HEK293 (cell line): ENCODE measurements around the gene SLC66A1.

Experiments used
- BCL11A ChIP-seq: fragments of 450-650 bp; formaldehyde crosslinking; IDR thresholded peaks from 2 replicates; pipeline ENCODE4 v1.5.1; 2016; ENCODE audit warnings: low read depth, missing biosample characterization, missing genetic modification characterization
- MZF1 ChIP-seq: fragments of 450-650 bp; formaldehyde crosslinking; IDR thresholded peaks from 2 replicates; pipeline ENCODE4 v1.5.1; 2017; ENCODE audit warnings: missing biosample characterization, missing genetic modification characterization, borderline replicate concordance
- TCF7L2 ChIP-seq: IDR thresholded peaks from 2 replicates; pipeline ENCODE4 v1.6.1; 2011; ENCODE audit warnings: low read depth, mild to moderate bottlenecking, inconsistent platforms, low read length, moderate library complexity, borderline replicate concordance
- ZBTB1 ChIP-seq: fragments of 450-650 bp; formaldehyde crosslinking; IDR thresholded peaks from 2 replicates; pipeline ENCODE4 v1.5.1; 2016; ENCODE audit warnings: missing biosample characterization, missing genetic modification characterization
- ZNF184 ChIP-seq: fragments of 450-650 bp; IDR thresholded peaks from 2 replicates; pipeline ENCODE4 v1.5.1; 2018; ENCODE audit warnings: missing biosample characterization, mild to moderate bottlenecking, missing genetic modification characterization
- ZNF596 ChIP-seq: fragments of 450-650 bp; IDR thresholded peaks from 2 replicates; pipeline ENCODE4 v1.5.0; 2018; ENCODE audit warnings: missing biosample characterization, mild to moderate bottlenecking, missing genetic modification characterization, moderate library complexity
- ZNF621 ChIP-seq: fragments of 450-650 bp; formaldehyde crosslinking; IDR thresholded peaks from 2 replicates; pipeline ENCODE4 v1.5.1; 2017; ENCODE audit warnings: missing biosample characterization, missing genetic modification characterization
- ZNF664 ChIP-seq: fragments of 450-650 bp; formaldehyde crosslinking; IDR thresholded peaks from 2 replicates; pipeline ENCODE4 v1.5.1; 2016; ENCODE audit warnings: missing biosample characterization, missing genetic modification characterization
- ZNF777 ChIP-seq: fragments of 450-650 bp; formaldehyde crosslinking; IDR thresholded peaks from 2 replicates; pipeline ENCODE4 v1.5.1; 2017; ENCODE audit warnings: missing biosample characterization, missing genetic modification characterization, borderline replicate concordance
- ZSCAN30 ChIP-seq: fragments of 450-650 bp; IDR thresholded peaks from 2 replicates; pipeline ENCODE4 v1.5.1; 2018; ENCODE audit warnings: missing biosample characterization, mild to moderate bottlenecking, missing genetic modification characterization, moderate library complexity
- TF ChIP-seq, protein P1 (sequence below): fragments of 450-650 bp; formaldehyde crosslinking; IDR thresholded peaks from 2 replicates; pipeline ENCODE4 v1.5.1; 2016; ENCODE audit warnings: missing biosample characterization, missing genetic modification characterization
- TF ChIP-seq, protein P2 (sequence below): fragments of 450-650 bp; formaldehyde crosslinking; IDR thresholded peaks from 2 replicates; pipeline ENCODE4 v1.5.1; 2016; ENCODE audit warnings: missing biosample characterization, missing genetic modification characterization
- TF ChIP-seq, protein P3 (sequence below): fragments of 450-650 bp; formaldehyde crosslinking; conservative IDR thresholded peaks from 2 replicates; pipeline ENCODE4 v1.5.1; 2016; ENCODE audit warnings: low read depth, missing biosample characterization, missing genetic modification characterization
- TF ChIP-seq, protein P4 (sequence below): fragments of 450-650 bp; formaldehyde crosslinking; IDR thresholded peaks from 2 replicates; pipeline ENCODE4 v1.5.1; 2016; ENCODE audit warnings: missing biosample characterization, missing genetic modification characterization

DNA sequence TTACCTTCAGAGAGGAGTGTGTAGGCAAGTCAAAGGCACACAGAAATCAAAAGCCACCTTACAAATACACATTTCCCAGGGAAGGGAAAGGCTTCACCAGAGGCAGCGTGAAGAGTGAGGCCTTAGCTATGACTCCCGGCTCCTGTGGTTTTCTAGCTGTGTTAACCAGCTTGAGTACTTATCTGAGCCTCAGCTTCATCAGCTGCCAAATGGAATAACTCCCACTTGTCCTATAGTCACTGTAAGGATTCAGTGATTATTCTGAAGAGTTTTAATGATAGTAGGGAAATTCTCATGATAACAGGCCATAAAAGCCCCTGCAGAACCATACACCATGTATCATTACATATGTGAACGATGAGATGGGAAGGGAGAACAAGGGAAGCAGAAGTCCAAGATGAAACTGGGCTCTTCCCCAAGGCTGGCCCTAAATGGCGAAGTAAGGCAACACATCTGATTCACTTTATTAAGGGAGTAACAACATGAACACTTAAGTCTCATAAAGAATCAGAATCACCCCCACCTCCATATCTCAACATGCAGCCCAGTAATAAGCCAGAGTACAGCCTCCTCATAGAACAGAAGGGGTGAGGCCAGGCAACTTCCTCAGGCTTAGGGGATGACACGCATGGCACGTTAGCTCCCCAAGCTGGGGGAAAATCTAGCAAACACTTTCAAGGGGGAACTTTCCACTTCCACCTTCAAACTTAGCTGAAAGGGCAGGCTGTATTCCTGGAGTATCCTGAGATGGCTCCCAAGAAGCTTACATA lies 63.7 kb downstream of the SLC66A1 start:
- TF ChIP-seq, protein P1, sequence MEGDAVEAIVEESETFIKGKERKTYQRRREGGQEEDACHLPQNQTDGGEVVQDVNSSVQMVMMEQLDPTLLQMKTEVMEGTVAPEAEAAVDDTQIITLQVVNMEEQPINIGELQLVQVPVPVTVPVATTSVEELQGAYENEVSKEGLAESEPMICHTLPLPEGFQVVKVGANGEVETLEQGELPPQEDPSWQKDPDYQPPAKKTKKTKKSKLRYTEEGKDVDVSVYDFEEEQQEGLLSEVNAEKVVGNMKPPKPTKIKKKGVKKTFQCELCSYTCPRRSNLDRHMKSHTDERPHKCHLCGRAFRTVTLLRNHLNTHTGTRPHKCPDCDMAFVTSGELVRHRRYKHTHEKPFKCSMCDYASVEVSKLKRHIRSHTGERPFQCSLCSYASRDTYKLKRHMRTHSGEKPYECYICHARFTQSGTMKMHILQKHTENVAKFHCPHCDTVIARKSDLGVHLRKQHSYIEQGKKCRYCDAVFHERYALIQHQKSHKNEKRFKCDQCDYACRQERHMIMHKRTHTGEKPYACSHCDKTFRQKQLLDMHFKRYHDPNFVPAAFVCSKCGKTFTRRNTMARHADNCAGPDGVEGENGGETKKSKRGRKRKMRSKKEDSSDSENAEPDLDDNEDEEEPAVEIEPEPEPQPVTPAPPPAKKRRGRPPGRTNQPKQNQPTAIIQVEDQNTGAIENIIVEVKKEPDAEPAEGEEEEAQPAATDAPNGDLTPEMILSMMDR (tag by site-specific recombination): no peak
- no peak for TF ChIP-seq ZBTB1 (tag by site-specific recombination)
- no peak for TF ChIP-seq TCF7L2
- TF ChIP-seq ZNF596 (tag by site-specific recombination): no peak
- no peak for TF ChIP-seq ZNF664
- no peak for TF ChIP-seq ZNF184
- no peak for TF ChIP-seq MZF1
- no peak for TF ChIP-seq ZNF621 (tag by site-specific recombination)
- no peak for TF ChIP-seq BCL11A (tag by site-specific recombination)
- no peak for TF ChIP-seq ZNF777 (tag by site-specific recombination)
- TF ChIP-seq, protein P2, sequence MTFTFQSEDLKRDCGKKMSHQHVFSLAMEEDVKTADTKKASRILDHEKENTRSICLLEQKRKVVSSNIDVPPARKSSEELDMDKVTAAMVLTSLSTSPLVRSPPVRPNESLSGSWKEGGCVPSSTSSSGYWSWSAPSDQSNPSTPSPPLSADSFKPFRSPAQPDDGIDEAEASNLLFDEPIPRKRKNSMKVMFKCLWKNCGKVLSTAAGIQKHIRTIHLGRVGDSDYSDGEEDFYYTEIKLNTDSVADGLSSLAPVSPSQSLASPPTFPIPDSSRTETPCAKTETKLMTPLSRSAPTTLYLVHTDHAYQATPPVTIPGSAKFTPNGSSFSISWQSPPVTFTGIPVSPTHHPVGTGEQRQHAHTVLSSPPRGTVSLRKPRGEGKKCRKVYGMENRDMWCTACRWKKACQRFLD (tag by site-specific recombination): no peak
- TF ChIP-seq ZSCAN30: no peak
- TF ChIP-seq, protein P3, sequence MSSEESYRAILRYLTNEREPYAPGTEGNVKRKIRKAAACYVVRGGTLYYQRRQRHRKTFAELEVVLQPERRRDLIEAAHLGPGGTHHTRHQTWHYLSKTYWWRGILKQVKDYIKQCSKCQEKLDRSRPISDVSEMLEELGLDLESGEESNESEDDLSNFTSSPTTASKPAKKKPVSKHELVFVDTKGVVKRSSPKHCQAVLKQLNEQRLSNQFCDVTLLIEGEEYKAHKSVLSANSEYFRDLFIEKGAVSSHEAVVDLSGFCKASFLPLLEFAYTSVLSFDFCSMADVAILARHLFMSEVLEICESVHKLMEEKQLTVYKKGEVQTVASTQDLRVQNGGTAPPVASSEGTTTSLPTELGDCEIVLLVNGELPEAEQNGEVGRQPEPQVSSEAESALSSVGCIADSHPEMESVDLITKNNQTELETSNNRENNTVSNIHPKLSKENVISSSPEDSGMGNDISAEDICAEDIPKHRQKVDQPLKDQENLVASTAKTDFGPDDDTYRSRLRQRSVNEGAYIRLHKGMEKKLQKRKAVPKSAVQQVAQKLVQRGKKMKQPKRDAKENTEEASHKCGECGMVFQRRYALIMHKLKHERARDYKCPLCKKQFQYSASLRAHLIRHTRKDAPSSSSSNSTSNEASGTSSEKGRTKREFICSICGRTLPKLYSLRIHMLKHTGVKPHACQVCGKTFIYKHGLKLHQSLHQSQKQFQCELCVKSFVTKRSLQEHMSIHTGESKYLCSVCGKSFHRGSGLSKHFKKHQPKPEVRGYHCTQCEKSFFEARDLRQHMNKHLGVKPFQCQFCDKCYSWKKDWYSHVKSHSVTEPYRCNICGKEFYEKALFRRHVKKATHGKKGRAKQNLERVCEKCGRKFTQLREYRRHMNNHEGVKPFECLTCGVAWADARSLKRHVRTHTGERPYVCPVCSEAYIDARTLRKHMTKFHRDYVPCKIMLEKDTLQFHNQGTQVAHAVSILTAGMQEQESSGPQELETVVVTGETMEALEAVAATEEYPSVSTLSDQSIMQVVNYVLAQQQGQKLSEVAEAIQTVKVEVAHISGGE (tag by site-specific recombination): no peak
- TF ChIP-seq, protein P4, sequence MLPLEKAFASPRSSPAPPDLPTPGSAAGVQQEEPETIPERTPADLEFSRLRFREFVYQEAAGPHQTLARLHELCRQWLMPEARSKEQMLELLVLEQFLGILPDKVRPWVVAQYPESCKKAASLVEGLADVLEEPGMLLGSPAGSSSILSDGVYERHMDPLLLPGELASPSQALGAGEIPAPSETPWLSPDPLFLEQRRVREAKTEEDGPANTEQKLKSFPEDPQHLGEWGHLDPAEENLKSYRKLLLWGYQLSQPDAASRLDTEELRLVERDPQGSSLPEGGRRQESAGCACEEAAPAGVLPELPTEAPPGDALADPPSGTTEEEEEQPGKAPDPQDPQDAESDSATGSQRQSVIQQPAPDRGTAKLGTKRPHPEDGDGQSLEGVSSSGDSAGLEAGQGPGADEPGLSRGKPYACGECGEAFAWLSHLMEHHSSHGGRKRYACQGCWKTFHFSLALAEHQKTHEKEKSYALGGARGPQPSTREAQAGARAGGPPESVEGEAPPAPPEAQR (tag by site-specific recombination): no peak
